RWPE1 (cell line): Measurements from ENCODE around the gene MTG2.

Experiments
- CTCF ChIA-PET: fragments of 350-600 bp; sonication (Branson Sonifier 250); formaldehyde crosslinking; extraction: SDS; loops from one replicate; lab custom pipeline; 2021; lab: Yijun Ruan, JAX
- POLR2A ChIA-PET: fragments of 400-600 bp; formaldehyde crosslinking; extraction: SDS; loops from one replicate; lab custom pipeline; 2020; ENCODE audit warnings: antibody characterized with exemption; ENCODE audit not compliant: low non-redundant PET; lab: Yijun Ruan, JAX
- DNase-seq: peaks from one replicate; pipeline ENCODE4 v3.0.0; 2012; ENCODE audit warnings: low spot score
- H3K27ac ChIP-seq: fragments of 450-650 bp; 2 replicates; pipeline ENCODE4 v1.5.1; 2017
- CTCF ChIP-seq: fragments of 450-650 bp; conservative IDR thresholded peaks from 2 replicates; pipeline ENCODE4 v1.5.1; 2017; ENCODE audit warnings: low read depth, mild to moderate bottlenecking

MTG2 gene

GRCh38 chr20:62209850-62210495 lies 27.1 kb downstream of the MTG2 start:
- DNase-seq = no peak
- CTCF ChIA-PET = interaction anchor here (0.5 to 1.4 kb wide), 7 partner anchors 8 to 194 kb away, joined by 3 to 7 read pairs (median 3); no protein-coding TSS in a partner anchor
- TF ChIP-seq CTCF = no peak
- POLR2A ChIA-PET = no interaction called here
- no peak overlapping the region for H3K27ac ChIP-seq

DNA sequence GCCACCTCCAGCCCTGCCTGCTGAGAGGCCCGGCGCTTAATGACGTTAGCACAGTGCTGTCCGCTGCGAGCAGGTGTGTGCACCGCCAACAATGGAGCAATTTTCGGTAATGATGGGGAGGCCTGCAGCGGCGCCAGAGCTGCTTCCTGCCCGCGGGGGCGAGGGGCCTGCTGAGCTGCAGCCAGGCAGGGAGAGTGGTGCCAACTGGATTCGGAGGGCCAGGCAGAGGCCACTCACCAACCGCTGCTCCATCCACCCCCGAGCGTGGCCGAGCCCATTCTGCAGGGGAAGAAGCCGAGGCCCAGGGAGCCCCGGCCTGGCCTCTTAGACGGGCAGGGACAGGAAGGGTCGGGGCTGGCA lies 27.6 kb downstream of the MTG2 start:
- ChIA-PET POLR2A (no interaction called here), CTCF (no interaction called here)
- no peak for TF ChIP-seq CTCF
- no peak overlapping the region for H3K27ac ChIP-seq
- no peak for DNase-seq

- DNase-seq = no peak
- no peak overlapping the region for H3K27ac ChIP-seq
- ChIA-PET POLR2A (no interaction called here), CTCF (no interaction called here)
- TF ChIP-seq CTCF = no peak
Measured at GRCh38 chr20:62211216-62211615, 28.4 kb downstream of the MTG2 start.

- CTCF ChIA-PET = no interaction called here
- no peak overlapping the region; the same call in 1 of the 2 replicates for H3K27ac ChIP-seq
- no peak for DNase-seq
- POLR2A ChIA-PET = no interaction called here
- no peak for TF ChIP-seq CTCF
Measured at GRCh38 chr20:62211769-62212288, 29.0 kb downstream of the MTG2 start.

DNA sequence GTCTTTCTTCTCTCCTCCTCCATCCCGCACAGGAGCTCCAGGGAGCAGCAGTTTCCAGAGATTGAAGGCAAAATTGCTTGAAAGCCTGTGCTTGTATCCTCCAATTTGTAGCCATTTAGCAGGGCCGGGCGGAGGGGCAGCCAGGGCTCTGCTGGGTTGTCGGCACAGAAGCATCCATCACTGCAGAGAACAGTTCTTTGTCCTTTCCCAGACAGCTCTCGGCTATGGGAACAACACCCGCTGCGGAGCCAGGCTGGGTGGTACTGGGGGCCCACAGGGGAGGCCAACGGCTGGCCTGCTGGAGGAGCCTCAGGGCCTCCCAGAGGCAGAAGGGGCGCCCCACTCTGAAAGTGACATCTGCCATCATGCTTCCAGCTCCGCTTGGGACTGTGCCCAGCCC lies 29.5 kb downstream of the MTG2 start:
- no peak for TF ChIP-seq CTCF
- POLR2A ChIA-PET = no interaction called here
- no peak overlapping the region; the same call in 1 of the 2 replicates for H3K27ac ChIP-seq
- CTCF ChIA-PET = no interaction called here
- no peak for DNase-seq

DNA sequence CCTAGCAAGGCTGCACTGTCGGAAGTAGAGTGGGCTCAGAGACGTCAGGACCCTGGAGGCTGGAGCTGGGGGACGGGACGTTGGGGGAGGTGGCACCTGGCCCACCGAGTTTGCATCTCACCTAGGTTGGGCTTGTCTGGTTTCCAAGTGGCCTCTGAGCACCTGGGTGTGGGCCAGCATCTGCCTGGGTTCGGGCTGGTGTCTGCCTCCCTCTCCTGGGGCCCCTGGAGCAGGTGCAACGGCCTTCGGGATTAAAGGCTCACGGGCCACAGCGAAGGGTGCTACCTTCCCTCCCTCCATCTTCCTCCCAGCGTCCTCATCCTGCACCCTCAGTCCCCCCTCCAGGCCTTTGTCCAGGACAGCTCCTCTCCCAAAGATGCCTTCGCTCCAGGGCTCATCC lies 31.2 kb downstream of the MTG2 start:
- no peak for TF ChIP-seq CTCF
- CTCF ChIA-PET = no interaction called here
- H3K27ac ChIP-seq = no peak overlapping the region
- no peak for DNase-seq
- POLR2A ChIA-PET = no interaction called here
